DMS 273 treated with DMSO at 0.1 percent for 48 hours (cell line): ENCODE measurements around the gene TRIL.

ENCODE experiments used
- DNase-seq: peaks from one replicate; lab custom pipeline; 2025; lab: John Stamatoyannopoulos, UW

The TRIL gene, protein sequence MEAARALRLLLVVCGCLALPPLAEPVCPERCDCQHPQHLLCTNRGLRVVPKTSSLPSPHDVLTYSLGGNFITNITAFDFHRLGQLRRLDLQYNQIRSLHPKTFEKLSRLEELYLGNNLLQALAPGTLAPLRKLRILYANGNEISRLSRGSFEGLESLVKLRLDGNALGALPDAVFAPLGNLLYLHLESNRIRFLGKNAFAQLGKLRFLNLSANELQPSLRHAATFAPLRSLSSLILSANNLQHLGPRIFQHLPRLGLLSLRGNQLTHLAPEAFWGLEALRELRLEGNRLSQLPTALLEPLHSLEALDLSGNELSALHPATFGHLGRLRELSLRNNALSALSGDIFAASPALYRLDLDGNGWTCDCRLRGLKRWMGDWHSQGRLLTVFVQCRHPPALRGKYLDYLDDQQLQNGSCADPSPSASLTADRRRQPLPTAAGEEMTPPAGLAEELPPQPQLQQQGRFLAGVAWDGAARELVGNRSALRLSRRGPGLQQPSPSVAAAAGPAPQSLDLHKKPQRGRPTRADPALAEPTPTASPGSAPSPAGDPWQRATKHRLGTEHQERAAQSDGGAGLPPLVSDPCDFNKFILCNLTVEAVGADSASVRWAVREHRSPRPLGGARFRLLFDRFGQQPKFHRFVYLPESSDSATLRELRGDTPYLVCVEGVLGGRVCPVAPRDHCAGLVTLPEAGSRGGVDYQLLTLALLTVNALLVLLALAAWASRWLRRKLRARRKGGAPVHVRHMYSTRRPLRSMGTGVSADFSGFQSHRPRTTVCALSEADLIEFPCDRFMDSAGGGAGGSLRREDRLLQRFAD

DNA sequence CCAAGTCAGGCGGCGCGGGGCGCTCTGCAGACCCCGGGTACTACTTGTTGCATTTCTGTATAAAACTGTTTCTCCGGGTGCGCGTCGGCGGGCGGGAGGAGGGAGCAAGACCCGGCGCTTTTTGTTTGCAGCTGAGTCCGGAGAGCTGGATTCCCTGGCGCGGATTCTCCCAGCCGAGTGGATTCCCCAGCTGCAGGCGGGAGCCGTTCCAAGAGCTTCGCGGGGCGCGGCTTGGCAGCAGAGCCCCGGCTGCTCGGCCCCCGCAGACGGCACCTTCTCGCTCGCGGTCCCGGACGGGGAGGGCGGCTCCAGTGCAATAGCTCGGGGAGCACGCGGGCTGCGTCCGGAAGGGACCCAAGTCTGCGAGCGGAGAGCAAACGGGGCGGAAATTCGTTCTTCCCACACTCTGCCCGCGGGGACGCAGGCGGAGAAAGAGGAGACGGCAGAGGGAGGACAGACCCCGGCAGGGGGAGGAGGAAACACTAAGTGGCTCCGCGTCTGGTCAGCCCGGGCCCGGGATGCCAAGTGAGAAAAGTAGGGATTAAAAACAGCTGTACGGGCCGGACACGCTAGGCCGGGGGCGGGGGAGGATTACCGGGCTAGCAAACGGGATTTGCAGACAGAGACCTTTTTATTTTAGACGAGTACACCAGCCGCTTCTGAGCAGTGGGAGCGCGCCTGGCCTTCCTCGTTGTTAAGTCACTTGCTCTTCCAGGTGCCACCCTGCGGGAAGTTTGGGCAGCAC, at the start of gene TRIL:
Gene TRIL, minus strand, starts transcription at position 96 of the 745 bp plus-strand sequence. CDS start 284 bp downstream, outside the sequence.
- DNase-seq, result no peak

GRCh38 chr7:29007127-29007526, 49.0 kb upstream of the TRIL start:
- no peak for DNase-seq

GRCh38 chr7:29005829-29006228, 47.7 kb upstream of the TRIL start:
- no peak for DNase-seq

DNA sequence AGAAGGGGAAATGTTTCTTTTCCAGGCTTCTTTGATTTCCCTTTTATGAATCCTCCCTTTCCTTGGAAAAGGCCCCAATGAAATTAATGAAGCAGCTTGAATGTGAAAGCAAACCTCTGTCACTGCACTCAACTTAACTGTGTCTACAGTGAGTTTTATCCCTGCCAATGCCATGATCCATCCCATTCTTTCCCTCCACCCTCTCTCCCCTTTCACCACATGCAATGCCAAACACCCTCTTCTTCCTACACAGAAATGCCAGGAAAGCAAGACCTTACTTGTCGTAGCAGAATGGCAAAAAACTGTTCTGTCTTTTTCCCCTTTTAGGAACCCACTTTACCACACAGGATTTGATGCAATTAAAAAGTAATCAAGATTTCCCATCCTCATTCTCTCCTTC, 47.3 kb upstream of the TRIL start:
- no peak for DNase-seq

- DNase-seq, result no peak
These were observed 45.6 kb upstream of the TRIL start for GRCh38 chr7:29003703-29004102.

DNA sequence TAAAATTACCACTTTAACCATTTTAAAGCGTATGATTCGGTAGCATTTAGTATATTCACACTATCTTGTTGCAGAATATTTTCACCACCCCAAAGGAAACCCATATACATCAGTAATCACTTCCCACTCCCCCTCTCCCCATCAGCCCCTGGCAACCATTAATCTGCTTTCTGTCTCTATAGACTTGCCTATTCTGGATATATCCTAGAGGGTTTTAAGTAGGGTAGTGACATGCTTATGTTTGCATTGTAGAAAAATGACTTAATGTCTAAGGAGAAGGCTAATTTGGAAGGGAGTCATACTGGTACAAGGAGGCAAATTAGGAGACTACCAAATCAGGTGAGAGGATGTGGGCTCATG, 42.6 kb upstream of the TRIL start:
- DNase-seq, result no peak

- DNase-seq, result no peak
These were observed 42.0 kb upstream of the TRIL start for GRCh38 chr7:28999895-29000716.

- DNase-seq, result no peak
These were observed 41.3 kb upstream of the TRIL start for GRCh38 chr7:28999427-28999826.

DNA sequence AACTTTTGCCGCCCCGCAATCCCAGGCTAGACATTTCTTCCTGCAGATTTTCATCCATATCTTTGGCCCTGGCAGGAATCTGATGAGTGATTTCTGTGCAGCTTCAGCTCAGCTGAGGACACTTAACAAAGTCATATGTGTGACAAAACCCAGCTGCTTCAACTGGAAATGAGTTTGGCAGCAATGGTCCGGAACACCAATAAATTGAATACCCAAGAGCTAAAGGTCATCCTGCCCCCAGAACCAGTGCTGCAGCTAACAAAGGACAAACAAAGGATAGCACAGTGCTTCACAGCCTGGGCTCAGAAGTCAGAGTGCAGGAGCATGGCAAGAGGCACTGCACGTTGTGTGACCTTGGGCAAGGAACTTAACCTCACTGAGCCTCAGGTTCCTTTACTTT, 40.0 kb upstream of the TRIL start:
- DNase-seq, result no peak

DNA sequence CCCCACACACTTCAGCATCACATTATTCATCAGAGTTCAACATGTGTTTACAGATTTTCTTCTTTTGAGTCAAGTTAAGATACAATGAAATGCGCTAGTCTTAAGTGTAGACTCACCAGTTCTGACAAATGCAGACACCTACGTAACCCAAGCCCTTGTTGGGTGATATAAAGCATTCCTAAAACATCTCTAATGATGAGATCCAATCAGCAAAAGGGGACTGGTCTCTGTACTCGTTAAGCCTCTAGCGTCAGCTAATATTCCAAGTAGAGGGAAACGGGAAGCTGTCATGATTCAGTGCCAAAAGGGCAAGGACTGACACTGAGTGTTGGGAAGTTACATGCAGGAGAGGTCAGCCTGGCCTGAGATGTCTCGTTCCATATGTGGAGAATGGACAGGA, 38.7 kb upstream of the TRIL start:
- DNase-seq, result no peak

DNA sequence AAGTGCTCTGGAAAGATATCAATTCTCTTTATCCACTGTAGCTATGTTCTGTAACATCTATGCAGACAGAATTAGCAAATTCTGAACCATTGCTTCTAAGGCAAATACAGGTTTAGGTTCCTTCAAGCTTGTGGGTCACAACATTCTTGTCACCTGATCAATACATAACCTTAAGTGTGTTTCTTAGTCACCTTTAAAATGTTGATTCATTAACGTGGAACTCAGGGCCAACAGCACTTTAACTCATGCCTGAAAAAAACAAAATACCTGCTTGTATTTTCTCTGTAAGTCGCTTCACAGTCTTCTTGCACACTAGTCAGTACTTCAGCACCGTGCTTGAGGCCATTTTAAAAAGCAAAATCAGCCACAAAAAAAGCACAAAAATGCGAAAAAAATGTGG, 35.2 kb upstream of the TRIL start:
- DNase-seq, result no peak

DNA sequence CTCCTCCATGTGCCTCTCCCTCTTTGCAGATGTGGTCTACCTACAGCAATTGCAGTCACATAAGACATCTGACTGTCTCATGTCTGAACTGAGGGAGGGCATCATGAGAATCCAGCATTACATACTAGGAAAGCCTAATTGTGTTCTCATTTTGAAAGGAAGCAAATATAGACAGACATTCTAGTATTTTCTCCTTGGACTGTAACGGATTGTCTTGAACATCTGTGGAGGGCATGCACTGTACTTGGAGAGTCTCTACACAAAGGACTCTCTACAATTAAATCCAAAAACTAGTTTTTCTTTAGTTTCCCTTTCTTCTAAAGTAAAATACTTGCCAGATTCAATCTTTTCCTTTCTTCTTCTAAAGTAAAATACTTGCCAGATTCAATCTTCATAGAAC, 34.7 kb upstream of the TRIL start:
- DNase-seq, result no peak

DNA sequence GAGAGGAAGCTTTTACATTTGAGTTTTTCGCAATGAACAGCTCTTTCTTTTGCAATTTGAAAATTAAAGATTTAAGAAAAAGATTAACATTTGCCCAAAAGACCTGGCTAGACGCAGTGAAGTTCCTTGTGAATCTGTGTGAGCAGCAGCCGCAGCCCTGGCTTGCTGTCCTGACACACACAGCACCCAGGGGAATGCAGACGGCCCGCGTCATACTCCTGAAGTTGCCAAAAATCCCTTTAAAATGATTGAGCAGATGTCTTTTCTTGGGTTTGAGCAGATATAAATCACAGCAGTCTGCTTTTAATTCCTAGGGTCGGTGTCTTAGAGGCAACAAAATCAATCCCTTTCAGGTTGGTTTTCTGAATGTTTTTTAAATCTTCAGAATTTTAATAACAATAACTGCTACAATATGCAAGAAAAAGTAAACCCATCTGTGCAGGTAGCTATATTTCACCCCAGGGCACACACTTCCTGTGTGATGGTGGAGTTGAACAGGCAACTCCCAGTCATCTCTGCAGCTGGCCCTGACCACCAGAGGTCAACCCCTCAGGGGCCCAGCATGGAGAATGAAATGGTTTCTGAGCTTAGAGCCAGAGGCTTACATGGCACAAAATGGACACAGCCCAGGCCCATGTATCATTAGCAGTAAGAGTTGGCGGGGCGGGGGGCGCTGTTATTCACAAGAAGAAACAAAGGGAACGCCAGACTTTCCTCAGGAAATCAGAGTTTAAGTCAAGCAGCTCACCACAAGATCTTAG, 32.2 kb upstream of the TRIL start:
- peak; percentile 96 for DNase-seq

GRCh38 chr7:28989211-28989980, 31.3 kb upstream of the TRIL start:
- no peak for DNase-seq

DNA sequence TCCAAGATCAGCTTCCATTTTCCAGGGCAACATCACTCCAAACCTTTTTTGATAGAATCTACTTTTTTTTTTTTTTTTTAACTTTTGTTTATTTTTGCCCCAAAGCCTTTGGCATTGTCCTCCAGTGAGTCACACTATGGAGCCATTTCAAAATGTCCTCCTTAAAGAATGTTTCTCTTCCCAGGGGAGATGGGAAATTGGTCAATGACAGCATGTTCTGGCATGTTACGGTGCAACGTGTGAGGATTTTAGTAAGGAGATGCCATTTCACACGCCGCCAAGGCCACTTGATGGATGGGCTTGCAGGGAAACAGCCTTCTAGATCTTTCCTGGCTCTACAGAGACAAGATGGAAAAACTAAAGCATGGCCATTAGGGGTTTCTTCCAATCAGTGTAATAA, 30.7 kb upstream of the TRIL start:
- no peak for DNase-seq

DNA sequence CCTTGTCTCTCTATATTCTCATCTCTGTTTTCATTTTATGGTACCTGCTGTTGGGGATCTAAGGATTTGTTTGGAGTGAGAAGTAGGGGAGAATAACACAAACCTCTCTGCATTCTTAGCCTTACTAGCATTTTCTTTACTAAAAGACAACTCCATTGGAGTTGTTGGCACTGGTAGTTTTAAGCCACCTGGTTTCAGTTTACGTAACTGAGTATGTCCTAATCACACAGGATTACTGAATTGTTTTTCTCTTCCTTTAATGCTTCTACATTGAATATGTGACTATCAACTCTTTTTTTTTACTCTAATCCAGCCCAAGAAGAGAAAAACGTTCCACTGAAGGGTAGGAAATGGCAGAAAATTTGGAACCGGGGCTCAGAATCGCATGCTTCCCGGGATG, 30.0 kb upstream of the TRIL start:
- DNase-seq, result no peak

GRCh38 chr7:28986765-28987110, 28.6 kb upstream of the TRIL start:
- DNase-seq, result no peak

GRCh38 chr7:28986028-28986764, 28.1 kb upstream of the TRIL start:
- no peak for DNase-seq

- peak; percentile 90 for DNase-seq
These were observed 26.5 kb upstream of the TRIL start for GRCh38 chr7:28984631-28985030.

- DNase-seq, result no peak
These were observed 26.1 kb upstream of the TRIL start for GRCh38 chr7:28984217-28984616.
